GM18867 (cell line): ENCODE data around the gene SSBP3.

ENCODE experiments used
- ATAC-seq: cut with Tn5 transposase; IDR thresholded peaks from one replicate; pipeline ENCODE4 v1.9.1; 2021; ENCODE audit warnings: mild to moderate bottlenecking, moderate library complexity; ENCODE audit not compliant: unreplicated experiment

Gene SSBP3

DNA sequence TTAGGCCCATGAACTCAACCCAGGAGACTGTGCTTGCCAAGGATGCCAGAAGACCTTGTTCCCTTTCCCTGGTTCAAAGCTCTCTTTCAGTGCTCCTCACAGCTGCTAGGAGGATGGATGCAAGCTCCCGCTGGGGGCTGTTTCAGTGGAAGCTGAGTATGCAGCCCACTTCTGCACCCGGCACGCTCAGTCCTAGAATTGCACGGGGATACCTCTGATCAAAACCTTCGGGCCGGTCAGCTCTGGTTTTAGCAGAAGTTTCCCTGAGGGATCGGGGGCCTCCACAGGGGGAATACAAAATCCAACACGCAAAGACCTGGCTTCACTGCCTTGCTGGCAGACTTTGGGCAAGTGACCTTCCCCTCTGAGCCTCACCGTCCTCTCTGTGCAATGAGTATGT is 4.2 kb upstream of the SSBP3 start:
- no peak for ATAC-seq

GRCh38 chr1:54409156-54410142 is 3.3 kb upstream of the SSBP3 start:
- peak; percentile 34 for ATAC-seq

DNA sequence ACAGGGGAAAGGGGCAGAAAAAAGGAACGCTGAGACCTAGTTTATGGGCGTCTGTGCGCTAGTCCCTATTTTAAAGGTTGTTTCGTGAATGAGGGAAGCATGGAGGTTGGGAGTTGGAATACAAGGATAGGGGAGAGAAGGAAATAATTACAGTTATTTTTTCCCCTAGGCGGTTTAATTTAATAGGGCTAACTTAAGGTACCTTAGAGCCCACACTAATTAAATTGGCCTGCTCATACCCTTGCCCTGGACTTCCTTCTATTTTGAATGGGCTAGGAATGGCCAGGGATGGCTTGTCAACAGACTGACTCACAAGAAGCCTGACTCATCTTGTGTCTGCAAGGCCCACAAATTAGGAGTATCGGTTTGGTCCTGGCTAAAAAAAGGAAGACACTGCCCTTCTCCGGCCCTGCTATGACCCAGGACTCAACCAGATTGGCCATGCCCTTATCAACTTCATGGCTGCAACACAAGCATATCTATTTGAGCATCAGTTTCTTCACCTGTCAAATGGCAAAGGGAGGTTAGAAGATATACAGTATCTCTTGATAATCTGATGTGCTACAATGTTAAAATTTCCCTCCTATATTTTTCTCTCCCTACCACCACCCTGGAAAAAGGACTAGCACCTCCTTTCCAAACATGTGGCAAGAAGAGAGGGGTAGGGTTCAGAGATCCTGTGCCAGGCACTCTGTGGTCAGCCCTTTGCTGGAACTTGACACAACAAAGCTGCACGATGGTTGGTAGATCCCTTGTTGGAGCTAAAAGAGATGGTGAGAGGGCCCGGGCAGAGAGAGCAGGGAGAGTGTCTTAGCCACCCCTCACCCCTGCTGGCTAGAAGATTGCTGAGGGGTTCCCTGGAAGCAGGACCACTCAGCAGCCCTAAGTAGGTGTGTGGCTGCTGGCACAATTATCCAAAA is 2.2 kb upstream of the SSBP3 start:
- ATAC-seq = no peak

- ATAC-seq = no peak
Measured at GRCh38 chr1:54407404-54408146, 1.4 kb upstream of the SSBP3 start.

DNA sequence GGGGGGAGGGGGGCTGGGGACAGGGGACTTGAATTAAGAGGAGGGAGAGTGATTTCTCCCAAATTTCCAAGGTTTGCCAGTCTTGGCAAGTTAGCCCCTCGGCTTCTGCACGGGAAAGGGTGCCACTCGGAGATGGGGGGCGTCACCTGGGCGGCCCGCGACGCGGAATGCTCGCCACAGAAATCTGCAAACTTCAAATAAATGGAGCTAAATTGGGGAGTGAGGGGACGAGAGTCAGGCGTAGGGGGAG is 885 bp upstream of the SSBP3 start:
- ATAC-seq = no peak

- no peak for ATAC-seq
Measured at GRCh38 chr1:54405898-54406293, 298 bp downstream of the SSBP3 start.

- no peak for ATAC-seq
Measured at GRCh38 chr1:54404939-54405897, 976 bp downstream of the SSBP3 start.

DNA sequence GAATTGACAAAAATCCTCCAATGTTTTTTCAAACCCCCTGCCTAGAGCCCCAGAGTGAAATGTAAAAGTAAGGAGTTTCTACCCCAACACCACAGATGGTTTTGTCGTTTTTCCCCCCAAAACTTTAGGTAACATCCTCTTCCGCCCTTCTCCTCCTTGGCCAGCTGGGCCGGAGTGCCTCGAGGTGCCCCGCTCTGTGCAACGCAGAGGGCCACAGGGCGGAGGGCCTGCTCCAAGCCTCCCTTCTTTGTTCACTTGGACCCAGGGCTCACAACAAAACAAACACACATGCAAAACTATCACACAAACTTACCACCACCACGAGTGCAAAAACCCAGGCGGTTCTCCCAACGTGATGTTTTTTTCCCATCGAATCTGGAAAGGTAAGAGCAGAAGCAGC is 1.9 kb downstream of the SSBP3 start:
- ATAC-seq = no peak

DNA sequence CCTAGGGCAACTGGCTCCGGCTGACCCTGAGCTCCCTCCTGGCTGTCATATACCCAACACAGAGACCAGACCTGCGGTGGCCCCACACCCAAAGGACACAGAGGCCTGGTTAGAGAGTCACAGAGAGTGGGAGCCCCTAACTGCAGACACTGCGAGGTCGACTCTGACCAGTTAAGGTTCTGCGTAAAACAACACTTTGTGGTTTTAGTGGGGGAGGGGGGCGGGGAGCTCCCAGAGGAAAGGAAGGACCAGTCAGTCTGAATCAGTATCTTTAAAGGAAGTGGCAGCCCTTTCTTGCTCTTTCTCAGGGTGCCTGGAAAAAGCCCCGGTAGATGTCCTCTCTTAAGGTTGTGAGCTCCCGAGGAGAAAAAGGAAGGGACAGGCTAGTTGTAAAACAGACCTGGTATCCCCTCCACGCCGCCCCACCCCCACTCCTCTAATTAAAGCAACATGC is 2.4 kb downstream of the SSBP3 start:
- ATAC-seq = no peak

GRCh38 chr1:54403405-54403804 is 2.8 kb downstream of the SSBP3 start:
- ATAC-seq = no peak

- no peak for ATAC-seq
Measured at GRCh38 chr1:54402896-54403295, 3.3 kb downstream of the SSBP3 start.

DNA sequence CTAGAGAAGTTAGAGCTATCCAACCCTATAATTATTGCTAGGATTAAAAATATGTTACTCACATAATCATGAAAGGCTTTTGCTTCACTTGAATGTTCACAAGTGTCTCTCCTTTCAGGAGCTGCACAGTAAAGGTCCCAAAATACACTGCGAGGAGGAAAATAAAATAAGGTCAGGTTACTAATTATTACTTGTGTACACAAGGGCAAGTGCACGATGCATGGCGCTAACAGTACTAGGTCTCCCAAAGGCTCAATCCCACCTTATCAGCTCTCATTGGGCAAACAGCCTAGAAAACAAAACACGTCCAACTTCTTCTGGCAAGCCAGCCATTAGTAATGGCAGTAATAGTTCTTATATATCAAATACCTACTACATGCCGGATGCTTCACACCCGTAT is 4.4 kb downstream of the SSBP3 start:
- no peak for ATAC-seq

- ATAC-seq = no peak
Measured at GRCh38 chr1:54400329-54400728, 5.9 kb downstream of the SSBP3 start.

GRCh38 chr1:54399765-54400164 is 6.4 kb downstream of the SSBP3 start:
- ATAC-seq = no peak

- no peak for ATAC-seq
Measured at GRCh38 chr1:54398963-54399528, 7.1 kb downstream of the SSBP3 start.

GRCh38 chr1:54397980-54398379 is 8.2 kb downstream of the SSBP3 start:
- ATAC-seq = no peak

DNA sequence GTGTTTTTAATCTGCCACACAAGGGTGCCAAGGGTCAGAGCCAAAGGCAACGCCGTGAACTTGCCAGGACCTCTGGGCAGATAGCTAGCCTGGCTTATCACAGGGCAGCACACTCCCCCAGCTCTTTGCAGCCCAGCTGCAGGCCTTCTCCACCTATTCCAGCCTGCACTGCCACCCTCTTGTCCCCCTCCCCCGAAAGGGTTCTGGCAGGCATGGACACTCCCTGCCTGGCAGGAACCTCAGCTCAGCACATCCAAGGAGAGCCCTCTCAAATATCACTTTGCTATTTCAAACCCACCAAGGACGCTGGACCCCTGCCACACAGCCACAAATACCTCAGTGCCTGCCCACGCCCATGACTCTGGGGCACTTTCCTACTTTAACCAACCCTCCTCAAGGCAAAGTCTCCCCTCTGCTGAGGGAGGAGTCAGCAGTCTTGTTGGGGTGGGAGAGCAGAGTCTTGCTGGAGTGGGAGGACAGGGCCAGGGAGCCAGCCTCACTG is 9.1 kb downstream of the SSBP3 start:
- ATAC-seq = no peak

DNA sequence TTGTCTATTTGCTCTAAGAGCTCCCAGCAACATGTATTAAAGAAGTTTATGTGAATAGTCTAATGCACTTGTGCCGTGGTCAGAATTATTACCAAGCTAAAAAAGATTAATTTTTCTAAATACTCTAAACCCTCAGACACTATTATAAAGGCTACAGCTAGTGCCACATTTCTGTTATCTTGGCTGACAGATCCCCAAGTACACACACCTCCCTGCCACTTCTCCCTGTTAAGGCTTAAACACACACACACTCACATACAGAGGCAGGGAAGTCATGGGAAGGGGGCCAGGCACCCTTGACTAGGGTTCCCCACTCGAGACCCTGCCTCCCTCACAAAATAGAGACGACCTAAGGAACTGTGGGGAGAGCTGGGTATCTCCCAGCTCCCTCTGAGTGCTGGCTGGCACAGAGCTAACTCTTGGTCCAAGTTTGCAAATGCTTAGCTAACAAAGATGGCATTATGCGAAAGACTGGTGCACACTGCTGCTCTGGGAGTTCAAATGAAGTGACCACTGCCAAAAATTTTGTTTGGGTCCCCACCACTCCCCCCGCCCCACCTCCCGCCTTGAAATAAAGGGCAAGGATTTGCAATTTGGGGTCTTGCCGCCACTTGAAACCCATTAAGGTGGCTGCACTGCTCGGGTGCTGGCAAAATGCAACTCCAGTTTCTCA is 9.8 kb downstream of the SSBP3 start:
- ATAC-seq = no peak
